ENCODE results near the gene CPPED1.
"Not testable (repeated sequence)": the region's sequence is repeated elsewhere in the genome, so short reads cannot be mapped to it uniquely, and the experiment has no call there.

Gene CPPED1

GRCh38 chr16:12794486-12795387 is 8.9 kb downstream of the CPPED1 start:
- no peak overlapping the region for H3K4me3 ChIP-seq (ENCODE audit: low read depth, low read length)
- in situ Hi-C loops (cut with HindIII; ENCODE audit: low sequenced_read_pairs) = no loop called here
- no peak for DNase-seq (ENCODE audit: low read depth, low spot score)
- TF ChIP-seq CTCF (IDR thresholded peaks at IDR 0.05; ENCODE audit: low read depth, low read length) = no peak

- no peak for DNase-seq (ENCODE audit: low read depth, low spot score)
- no peak overlapping the region for H3K4me3 ChIP-seq (ENCODE audit: low read depth, low read length)
- TF ChIP-seq CTCF (IDR thresholded peaks at IDR 0.05; ENCODE audit: low read depth, low read length) = no peak
- in situ Hi-C loops (cut with HindIII; ENCODE audit: low sequenced_read_pairs) = no loop called here
Observed at GRCh38 chr16:12793865-12794240, 9.8 kb downstream of the CPPED1 start.

- DNase-seq (ENCODE audit: low read depth, low spot score) = no peak
- H3K4me3 ChIP-seq (ENCODE audit: low read depth, low read length) = no peak overlapping the region
- in situ Hi-C loops (cut with HindIII; ENCODE audit: low sequenced_read_pairs) = no loop called here
- TF ChIP-seq CTCF (IDR thresholded peaks at IDR 0.05; ENCODE audit: low read depth, low read length) = no peak
Observed at GRCh38 chr16:12793120-12793864, 10.4 kb downstream of the CPPED1 start.

- DNase-seq (ENCODE audit: low read depth, low spot score); in situ Hi-C loops (cut with HindIII; ENCODE audit: low sequenced_read_pairs); H3K4me3 ChIP-seq (ENCODE audit: low read depth, low read length): not testable (repeated sequence)
Observed at GRCh38 chr16:12792528-12792927, 11.2 kb downstream of the CPPED1 start.

- no peak for TF ChIP-seq CTCF (IDR thresholded peaks at IDR 0.05; ENCODE audit: low read depth, low read length)
- in situ Hi-C loops (cut with HindIII; ENCODE audit: low sequenced_read_pairs) = no loop called here
- no peak overlapping the region for H3K4me3 ChIP-seq (ENCODE audit: low read depth, low read length)
- no peak for DNase-seq (ENCODE audit: low read depth, low spot score)
Observed at GRCh38 chr16:12791340-12791739, 12.3 kb downstream of the CPPED1 start.

GRCh38 chr16:12788758-12789157 is 14.9 kb downstream of the CPPED1 start:
- H3K4me3 ChIP-seq (ENCODE audit: low read depth, low read length) = no peak overlapping the region
- in situ Hi-C loops (cut with HindIII; ENCODE audit: low sequenced_read_pairs) = no loop called here
- no peak for TF ChIP-seq CTCF (IDR thresholded peaks at IDR 0.05; ENCODE audit: low read depth, low read length)
- DNase-seq (ENCODE audit: low read depth, low spot score) = no peak

GRCh38 chr16:12786081-12786480 is 17.6 kb downstream of the CPPED1 start:
- TF ChIP-seq CTCF (IDR thresholded peaks at IDR 0.05; ENCODE audit: low read depth, low read length) = no peak
- H3K4me3 ChIP-seq (ENCODE audit: low read depth, low read length) = no peak overlapping the region
- in situ Hi-C loops (cut with HindIII; ENCODE audit: low sequenced_read_pairs) = no loop called here
- DNase-seq (ENCODE audit: low read depth, low spot score) = no peak

Data from astrocyte of the spinal cord (primary cell).